ENCODE data around the gene STARD7. TPM values are rescaled to one million over a fixed set of nuclear protein-coding genes. Genes with fewer than 3 reads are reported as not detected.

The STARD7 gene
- total and polyA plus RNA-seq, 9 of the 15 experiments (the other 6 are each of a cell fraction or from before 2014, with no cell fraction given), result 90.9 to 196 (median 145) TPM

DNA sequence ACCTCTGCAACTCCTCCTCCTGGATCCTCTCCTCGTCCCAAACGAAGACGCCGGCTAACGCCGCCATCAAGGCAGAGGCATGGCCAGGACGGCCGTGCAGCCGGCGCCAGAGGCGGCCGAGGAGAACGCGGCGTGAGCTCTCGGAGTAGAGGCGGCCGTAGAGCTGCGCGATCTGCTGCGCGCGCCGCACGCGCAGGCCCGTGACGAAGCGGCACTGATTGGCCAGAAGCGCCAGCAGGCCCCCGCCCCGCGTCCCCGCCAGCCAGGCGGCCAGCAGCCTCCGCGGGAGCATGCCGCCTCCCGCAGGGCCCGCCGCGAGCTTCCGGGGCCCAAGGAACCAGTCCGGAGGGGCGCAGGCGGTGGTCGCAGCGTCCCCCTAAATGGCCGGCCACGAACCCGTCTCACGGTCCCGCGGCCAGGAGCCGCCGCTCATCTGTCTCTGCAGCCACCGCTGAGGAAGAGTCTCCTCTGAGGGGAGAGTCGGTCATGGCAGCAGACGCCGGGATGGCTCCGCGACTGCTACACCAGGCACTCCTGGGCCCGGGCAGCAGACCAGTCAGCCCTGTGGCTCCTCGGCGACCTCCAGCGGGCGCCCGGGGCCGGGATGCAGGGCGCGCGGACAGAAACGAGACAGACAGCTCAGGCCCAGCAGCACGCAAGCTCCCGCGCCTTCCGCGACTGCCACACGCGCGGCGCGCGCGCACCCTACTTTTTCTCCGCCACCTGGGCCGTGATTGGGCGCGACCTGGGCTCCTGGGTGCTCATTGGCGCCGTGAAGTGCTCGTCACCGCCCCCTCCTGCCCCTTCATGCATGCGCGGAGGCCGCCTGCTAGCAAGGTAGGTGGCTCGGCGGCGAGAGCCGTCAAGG is at the start of gene STARD7 (continued):
- TF ChIP-seq BRF2 (IDR thresholded peaks at IDR 0.05; ENCODE audit: borderline replicate concordance, insufficient read depth, insufficient read length) (no peak), ZNF407 (IDR thresholded peaks at IDR 0.05; ENCODE audit: low read depth) (no peak), SIRT6 (IDR thresholded peaks at IDR 0.05; ENCODE audit: low read depth, low read length) (no peak), BACH1 (tag; IDR thresholded peaks at IDR 0.05) (no peak), SMARCE1 (IDR thresholded peaks at IDR 0.05) (no peak), E2F6 (IDR thresholded peaks at IDR 0.05; ENCODE audit: borderline replicate concordance in 1 of 2, extremely low read depth in 1 of 2, insufficient read depth in 1 of 2, insufficient read length in 1 of 2, low read depth in 1 of 2, low read length in 1 of 2, poor library complexity in 1 of 2, severe bottlenecking in 1 of 2) (peak; percentile 83 to 90), ZFX (CRISPR knock-in tag; IDR thresholded peaks at IDR 0.05) (peak; percentile 94), NR2F6 (CRISPR knock-in tag; IDR thresholded peaks at IDR 0.05) (no peak), POLR3G (IDR thresholded peaks at IDR 0.05; ENCODE audit: extremely low read depth, insufficient read length, insufficient replicate concordance) (no peak)
- TF ChIP-seq, protein P1, sequence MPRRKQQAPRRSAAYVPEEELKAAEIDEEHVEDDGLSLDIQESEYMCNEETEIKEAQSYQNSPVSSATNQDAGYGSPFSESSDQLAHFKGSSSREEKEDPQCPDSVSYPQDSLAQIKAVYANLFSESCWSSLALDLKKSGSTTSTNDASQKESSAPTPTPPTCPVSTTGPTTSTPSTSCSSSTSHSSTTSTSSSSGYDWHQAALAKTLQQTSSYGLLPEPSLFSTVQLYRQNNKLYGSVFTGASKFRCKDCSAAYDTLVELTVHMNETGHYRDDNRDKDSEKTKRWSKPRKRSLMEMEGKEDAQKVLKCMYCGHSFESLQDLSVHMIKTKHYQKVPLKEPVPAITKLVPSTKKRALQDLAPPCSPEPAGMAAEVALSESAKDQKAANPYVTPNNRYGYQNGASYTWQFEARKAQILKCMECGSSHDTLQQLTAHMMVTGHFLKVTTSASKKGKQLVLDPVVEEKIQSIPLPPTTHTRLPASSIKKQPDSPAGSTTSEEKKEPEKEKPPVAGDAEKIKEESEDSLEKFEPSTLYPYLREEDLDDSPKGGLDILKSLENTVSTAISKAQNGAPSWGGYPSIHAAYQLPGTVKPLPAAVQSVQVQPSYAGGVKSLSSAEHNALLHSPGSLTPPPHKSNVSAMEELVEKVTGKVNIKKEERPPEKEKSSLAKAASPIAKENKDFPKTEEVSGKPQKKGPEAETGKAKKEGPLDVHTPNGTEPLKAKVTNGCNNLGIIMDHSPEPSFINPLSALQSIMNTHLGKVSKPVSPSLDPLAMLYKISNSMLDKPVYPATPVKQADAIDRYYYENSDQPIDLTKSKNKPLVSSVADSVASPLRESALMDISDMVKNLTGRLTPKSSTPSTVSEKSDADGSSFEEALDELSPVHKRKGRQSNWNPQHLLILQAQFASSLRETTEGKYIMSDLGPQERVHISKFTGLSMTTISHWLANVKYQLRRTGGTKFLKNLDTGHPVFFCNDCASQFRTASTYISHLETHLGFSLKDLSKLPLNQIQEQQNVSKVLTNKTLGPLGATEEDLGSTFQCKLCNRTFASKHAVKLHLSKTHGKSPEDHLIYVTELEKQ (CRISPR knock-in tag; IDR thresholded peaks at IDR 0.05), result no peak

Measured in K562 (cell line).